ENCODE results near the gene HSPB9.
A peak's percentile ranks its signal among the peaks of the same experiment; 100 is the strongest.

Gene HSPB9

GRCh38 chr17:42101513-42102292, 20.9 kb upstream of the HSPB9 start:
- peak; percentile 25 for DNase-seq (ENCODE audit: low read depth)

DNA sequence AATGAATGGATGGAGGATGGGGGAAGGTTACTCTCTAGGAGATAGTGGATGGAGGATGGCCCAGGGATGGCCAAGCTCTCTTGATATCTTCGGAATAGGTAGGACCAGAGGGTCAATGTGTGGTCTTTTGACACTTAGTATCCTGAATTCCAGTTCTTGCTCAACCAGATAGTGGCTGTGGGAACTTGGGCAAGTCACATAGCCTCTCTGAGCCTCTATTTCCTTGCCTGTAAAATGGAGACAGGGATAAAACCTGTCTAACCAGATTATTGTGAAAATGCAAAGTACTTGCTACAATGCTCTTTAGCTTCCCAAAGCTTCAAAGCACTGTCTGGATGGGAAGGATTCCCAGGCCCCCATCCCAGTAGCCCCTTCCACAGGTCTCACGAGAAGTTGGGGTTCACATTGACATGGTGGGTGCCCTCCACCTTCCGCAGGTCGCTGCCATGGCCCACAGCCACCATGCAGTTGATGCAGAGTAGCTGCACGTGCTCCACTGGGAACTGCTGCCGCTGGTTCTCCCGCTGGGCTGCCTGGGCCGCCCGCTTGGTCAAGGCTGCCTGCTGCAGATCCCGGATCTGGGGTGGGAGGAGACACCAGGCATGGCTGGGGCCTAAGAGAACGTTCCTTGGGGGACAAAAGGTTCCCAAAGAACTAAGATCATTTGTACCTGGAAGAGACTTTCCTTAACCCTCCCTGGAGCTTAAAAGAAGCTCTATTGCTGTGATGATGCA, 19.2 kb upstream of the HSPB9 start:
- DNase-seq (ENCODE audit: low read depth), result no peak

DNA sequence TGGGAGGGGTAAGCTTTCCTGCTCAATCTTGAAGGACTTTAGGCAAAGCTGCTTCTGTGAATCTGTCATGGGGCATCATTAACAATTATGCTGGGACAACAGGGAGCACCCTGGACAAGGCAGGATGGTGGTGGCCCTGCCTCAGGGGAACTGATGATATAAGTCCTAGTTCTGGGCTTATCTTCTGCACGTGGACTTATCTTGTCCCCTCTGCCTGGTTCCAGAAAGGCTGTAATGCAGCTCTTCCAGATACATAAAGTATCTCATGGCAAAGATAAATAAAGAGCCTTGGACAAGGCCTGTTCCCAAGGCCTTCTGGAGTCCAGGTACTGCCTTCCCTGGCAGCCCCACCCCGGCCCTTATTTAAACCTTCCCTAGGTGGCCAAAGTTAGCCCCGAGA, 18.3 kb upstream of the HSPB9 start:
- no peak for DNase-seq (ENCODE audit: low read depth)

- DNase-seq (ENCODE audit: low read depth), result no peak
Measured at GRCh38 chr17:42106009-42106408, 16.6 kb upstream of the HSPB9 start.

DNA sequence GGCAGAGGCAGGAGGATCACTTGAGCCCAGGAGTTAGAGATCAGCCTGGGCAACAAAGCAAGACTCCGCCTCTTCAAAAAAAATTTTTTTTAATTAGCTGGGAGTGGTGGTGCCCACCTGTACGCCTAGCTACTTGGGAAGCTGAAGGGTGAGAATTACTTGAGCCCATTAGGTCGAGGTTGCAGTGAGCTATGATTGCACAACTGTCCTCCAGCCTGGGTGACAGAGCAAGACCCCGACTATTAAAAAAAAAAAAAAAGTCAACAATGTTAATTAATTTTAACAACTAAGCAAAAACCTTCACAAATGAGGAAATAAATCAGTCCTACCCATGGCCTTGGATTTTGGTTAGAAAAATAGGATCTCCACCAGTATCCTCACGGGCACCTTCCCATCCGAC, 15.5 kb upstream of the HSPB9 start:
- no peak for DNase-seq (ENCODE audit: low read depth)

DNA sequence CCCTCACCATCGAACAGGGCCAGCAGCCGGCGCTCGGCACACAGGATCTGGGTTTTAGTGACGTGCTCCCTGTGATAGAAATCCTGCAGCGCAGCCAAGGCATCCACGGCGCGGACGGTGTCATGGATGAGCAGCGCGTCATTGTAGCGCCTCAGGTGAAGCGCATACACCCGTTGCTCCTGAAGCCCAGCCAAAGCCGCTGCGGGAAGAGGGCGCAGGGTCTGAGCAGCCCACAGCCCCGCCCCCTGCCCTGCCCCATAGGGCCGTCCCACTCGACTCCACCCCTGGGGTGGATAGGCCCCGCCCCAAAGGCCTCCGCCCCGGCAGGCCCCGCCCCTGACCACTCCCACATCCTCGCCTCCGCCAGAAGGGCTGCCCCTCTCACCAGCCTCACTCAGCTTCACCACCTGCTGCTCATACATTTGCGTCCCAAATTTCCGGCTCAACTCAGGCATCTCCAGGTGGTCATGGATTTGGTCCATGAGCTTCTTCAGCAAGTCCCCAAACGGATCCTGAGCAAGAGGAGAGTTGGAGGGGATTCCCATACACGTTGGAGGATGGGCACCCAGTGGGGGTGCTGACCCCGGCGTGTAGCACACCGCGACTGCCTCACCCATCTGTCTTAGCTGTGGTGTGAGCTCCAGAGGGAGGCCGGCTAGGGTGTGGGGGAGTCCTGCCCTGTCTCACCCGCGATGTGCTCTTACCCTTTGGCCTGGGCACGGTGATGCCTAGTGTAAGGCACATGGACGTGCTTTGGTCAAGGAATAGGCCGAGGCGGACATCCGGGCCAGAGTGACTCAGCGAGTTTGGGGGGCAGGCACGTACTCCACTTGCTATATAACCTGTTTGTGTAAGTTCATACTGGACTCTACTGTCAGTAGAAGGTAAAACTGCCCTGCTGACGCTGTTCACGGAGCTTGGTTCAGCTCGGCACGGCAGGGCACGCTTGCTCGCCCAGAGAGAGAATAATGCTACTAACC, 14.7 kb upstream of the HSPB9 start:
- DNase-seq (ENCODE audit: low read depth), result no peak

GRCh38 chr17:42109086-42109485, 13.5 kb upstream of the HSPB9 start:
- DNase-seq (ENCODE audit: low read depth), result no peak

DNA sequence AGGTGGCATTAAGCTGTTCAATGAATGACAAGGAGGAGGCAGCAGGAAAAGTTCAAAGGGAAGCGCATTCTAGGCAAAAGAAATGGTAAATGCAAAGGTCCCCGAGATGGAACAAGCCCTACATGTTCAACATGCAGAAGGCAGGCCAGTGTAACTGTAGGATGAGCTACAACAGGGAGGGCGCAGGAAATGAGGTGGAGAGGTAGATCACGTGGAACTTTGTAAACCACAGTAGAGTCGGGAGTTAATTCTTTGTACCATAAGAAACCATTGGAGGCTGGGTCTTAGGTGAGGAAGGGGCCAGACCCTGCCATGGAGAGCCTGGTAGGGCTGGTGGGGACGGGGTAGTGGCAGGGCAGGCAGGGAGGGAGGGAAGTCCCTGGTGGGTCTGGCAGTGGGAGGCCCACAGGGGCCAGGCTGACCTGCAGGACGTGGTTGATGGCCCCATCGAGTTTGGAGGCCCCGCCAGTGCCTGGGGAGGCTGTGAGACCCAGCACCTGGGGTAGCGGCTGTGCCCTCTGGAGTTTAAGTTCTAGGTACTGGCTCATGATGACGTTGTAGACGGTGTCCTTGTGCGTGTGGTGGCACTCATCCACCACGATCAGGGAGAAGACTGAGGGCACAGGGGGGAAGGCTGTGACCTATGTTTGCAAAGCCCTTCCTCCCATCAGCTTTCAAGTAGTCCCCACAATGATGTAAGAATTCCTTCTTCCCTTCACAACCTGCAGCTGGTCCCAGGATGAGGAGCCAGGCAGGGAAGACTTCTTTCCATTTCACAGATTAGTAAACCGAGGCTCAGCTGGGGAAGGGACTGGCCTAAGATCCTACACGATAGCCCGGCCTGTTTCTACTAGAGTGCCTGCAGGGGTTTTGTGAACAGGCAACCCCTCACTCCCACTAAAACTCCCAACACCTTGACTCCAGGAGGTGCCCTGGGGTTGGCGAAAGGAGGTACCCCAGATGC, 12.0 kb upstream of the HSPB9 start:
- DNase-seq (ENCODE audit: low read depth), result no peak

DNA sequence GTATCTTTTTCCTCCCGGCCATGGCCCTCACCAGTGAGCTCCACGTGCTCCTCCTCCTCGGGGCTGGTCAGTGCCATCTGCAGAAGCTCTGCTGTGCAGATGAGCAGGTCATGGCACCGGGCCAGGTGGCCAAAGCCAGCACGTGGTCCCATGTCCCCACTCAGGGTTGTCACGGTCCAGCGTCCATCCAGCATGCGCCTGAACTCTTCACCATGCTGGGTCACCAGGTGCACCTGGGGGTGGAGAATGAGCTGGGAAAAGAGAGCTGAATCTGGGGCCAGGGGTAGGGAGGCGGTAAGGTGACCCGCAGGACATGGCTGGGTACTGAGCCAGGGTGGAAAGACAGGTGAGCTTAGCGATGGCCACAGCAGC, 11.4 kb upstream of the HSPB9 start:
- no peak for DNase-seq (ENCODE audit: low read depth)

- peak; percentile 38 for DNase-seq (ENCODE audit: low read depth)
Measured at GRCh38 chr17:42111871-42112551, 10.6 kb upstream of the HSPB9 start.

- DNase-seq (ENCODE audit: low read depth), result peak; percentile 65
Measured at GRCh38 chr17:42112552-42113176, 9.9 kb upstream of the HSPB9 start, which contains the start of gene DHX58. Gene DHX58 (minus strand): TSS chr17:42112714. CDS start chr17:42111892, 822 bp downstream.

GRCh38 chr17:42113293-42114069, 9.1 kb upstream of the HSPB9 start:
- no peak for DNase-seq (ENCODE audit: low read depth)

DNA sequence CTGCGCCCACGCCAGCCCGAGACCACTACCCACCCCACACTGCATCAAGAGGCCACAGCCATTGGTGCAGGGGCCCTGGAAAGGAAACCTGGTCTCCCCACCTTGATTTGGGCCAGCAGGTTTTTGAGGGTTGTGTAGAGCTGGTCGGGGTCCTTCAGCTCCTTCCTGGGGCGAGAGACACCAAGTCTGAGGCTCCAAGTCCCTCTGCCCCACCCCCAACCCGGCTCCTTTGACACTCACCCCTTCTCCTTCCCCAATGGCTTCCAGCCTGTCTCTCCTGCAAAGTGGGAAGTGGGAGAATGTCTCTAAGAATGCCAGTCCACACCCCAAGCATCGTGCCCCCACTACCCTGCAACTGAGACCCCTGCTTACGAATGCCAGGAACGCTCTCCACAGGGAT, 8.5 kb upstream of the HSPB9 start:
- no peak for DNase-seq (ENCODE audit: low read depth)

- peak; percentile 47 for DNase-seq (ENCODE audit: low read depth)
Measured at GRCh38 chr17:42116705-42117396, 5.8 kb upstream of the HSPB9 start.

DNA sequence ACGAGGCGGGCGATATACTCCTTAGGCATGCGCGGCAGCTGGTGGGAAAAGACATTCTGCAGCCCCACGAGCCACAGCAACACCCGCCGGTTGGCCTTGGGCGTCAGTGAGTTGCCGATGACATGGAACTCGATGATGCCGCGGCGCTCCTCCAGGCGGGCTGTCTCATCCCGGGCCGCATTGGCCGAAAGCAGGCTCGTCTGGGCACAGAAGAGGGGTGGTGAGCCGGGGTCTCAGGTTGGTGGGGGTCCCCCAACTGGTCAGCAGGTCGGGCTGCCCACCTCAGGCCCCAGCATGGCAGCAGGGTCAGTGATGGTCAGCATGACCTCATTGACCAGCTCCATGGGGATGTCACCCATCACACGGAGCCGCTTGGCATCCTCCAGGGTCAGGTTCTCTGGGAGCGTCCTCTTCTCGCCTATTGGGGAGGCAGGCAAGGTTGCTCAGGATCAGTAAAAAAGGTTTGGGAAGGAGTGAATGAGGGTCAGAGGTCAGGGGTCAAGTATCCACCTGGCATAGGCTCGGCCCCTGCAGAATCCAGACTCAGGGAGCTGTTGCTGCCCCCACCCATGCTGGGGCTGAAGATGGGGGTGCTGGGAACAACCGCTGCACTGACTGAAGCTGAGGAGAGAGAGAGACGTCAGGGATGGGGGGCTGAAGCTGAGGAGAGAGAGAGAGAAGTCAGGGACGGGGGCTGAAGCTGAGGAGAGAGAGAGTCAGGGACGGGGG, 5.0 kb upstream of the HSPB9 start:
- DNase-seq (ENCODE audit: low read depth), result no peak

GRCh38 chr17:42118126-42118510, 4.5 kb upstream of the HSPB9 start:
- no peak for DNase-seq (ENCODE audit: low read depth)

DNA sequence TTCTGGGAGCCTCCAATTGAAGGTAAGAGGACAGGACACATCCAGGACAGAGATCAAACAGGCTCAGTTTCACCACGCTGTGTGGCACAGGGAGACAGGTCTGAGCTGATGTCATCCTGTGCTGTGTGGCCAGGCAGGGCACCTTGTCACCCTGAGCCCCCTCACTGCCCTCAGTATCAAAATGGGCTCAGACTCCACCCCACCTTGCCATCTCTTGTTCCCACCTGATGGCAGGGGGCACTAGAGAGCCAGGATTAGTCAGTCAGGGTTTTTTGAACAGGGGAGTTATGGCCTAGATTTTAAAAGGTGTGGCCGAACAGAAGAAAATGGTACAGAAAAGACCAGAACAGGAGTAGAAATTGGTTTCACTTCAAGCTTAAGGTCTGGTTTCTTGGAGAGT, 4.1 kb upstream of the HSPB9 start:
- DNase-seq (ENCODE audit: low read depth), result no peak

- no peak for DNase-seq (ENCODE audit: low read depth)
Measured at GRCh38 chr17:42119301-42119700, 3.3 kb upstream of the HSPB9 start.
